Fibroblast of peridontal ligament (primary cell): ENCODE results near the gene RBMS1.
A peak's percentile ranks its signal among the peaks of the same experiment; 100 is the strongest.

Experiments
- DNase-seq: peaks from one replicate; pipeline ENCODE4 v3.0.0-alpha.2; 2010; ENCODE audit errors: extremely low read depth

Gene RBMS1

DNA sequence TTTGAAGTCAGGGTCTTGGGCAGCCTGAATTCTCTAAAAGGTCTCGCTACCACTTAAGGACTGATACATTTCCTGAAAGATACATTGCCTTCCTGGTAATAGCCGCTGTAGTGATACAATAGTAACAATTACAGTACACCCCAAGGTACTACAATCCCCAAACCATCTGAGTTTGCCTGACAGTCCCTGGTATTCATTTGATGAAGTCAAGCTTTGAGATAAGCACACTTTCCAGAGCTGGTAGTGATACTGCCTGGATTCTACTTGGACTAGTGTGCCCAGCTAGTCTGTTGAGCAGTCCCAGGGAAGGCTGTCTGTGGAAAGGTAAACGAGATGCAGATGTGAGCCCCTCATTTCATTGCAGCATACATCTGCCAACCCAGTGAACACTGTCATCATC, 269.1 kb downstream of the RBMS1 start:
- no peak for DNase-seq

DNA sequence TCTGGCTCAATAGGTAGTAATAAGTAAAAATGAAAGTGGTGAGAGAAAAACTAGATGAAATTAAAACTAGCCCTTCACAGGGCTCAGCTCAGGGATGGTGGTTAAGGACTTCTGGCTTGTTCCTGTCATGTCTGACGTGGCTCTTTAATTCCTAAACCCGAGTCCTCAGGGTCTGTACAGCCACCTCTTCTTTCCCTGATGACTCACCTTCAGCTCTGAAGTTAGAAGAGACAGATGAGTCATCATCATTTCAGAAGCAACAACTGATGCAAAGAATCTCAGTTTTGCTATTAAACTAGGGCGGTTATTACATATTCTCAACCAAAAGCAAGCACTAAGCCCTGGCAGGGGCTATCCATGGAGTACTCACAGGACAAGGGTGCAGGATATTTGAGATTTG, 269.5 kb downstream of the RBMS1 start:
- DNase-seq = peak; percentile 91

DNA sequence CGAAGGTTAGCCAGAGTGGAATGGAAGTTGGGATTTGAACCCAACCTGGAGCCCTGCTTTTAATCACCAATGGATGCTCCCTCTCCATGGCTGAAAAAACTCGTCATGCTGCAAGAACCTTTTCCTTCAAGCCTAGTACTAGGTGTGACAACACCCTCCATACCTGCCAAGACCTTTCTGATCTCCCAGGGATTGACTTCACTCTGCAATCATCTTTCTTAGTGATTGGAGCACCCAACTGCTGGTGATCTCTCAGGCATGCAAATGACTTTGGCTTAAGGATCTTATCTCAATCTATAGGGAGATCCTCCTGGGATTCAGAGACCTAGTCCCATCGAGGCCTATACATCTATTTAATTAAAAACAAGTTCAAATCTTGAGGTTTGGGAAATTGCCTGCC, 270.0 kb downstream of the RBMS1 start:
- DNase-seq = no peak

GRCh38 chr2:160222546-160223283, 270.9 kb downstream of the RBMS1 start:
- DNase-seq = no peak
